H54 (cell line): Measurements from ENCODE around the gene PSAP.
"Not testable (repeated sequence)": the region's sequence is repeated elsewhere in the genome, so short reads cannot be mapped to it uniquely, and the experiment has no call there.

ENCODE experiments used
- DNase-seq: peaks from one replicate; pipeline ENCODE4 v3.0.0; 2011; ENCODE audit warnings: low spot score, mixed read lengths; ENCODE audit not compliant: insufficient read length
- FAIRE-seq: peaks from 3 replicates; lab custom pipeline; 2011; peaks lifted over from hg19 to GRCh38; lab: Jason Lieb, UNC
- POLR2A ChIP-seq: IDR thresholded peaks from 2 replicates; pipeline ENCODE4 v1.6.1; 2011; ENCODE audit warnings: low read depth, mild to moderate bottlenecking, low read length

Gene PSAP

DNA sequence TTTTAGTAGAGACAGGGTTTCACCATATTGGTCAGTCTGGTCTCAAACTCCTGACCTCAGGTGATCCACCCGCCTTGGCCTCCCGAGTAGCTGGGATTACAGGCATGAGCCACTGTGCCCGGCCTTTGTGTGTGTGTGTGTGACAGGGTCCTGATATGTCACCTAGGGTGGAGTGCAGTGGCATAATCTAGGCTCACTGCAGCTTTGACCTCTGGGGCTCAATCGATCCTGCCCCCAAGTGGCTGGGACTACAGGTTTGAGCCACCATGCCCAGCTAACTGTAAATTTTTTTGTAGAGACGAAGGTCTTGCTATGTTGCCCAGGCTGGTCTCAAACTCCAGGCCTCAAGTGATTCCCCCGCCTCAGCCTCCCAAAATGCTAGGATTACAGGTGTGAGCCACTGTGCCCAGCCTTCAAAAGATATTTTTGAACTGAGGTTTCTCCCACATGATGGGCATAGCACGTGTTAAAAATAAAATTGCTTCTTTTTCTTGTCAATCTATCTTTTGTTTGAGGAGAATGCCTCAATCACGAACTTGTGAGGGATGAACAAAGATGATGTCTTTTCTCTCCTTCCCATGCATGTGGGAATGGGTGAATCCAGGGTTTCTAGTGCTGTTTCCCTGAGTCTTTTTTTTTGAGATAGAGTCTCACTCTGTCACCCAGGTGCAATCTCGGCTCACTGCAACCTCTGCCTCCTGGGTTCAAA, 30.8 kb upstream of the PSAP start:
- FAIRE-seq = no peak
- no peak for TF ChIP-seq POLR2A
- no peak for DNase-seq

DNA sequence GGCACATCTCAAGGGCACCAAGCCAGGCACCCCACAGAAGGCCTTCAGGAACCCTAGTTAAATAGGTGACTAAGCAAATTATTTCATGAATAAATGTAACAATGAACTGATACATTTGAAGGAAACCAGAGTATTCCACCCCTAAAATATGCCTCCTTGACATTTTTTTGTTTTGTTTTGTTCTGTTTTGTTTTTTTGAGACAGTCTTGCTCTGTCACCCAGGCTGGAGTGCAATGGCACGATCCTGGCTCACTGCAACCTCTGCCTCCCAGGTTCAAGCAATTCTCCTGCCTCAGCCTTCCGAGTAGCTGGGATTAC, 30.2 kb upstream of the PSAP start:
- not testable (repeated sequence) for FAIRE-seq, DNase-seq

DNA sequence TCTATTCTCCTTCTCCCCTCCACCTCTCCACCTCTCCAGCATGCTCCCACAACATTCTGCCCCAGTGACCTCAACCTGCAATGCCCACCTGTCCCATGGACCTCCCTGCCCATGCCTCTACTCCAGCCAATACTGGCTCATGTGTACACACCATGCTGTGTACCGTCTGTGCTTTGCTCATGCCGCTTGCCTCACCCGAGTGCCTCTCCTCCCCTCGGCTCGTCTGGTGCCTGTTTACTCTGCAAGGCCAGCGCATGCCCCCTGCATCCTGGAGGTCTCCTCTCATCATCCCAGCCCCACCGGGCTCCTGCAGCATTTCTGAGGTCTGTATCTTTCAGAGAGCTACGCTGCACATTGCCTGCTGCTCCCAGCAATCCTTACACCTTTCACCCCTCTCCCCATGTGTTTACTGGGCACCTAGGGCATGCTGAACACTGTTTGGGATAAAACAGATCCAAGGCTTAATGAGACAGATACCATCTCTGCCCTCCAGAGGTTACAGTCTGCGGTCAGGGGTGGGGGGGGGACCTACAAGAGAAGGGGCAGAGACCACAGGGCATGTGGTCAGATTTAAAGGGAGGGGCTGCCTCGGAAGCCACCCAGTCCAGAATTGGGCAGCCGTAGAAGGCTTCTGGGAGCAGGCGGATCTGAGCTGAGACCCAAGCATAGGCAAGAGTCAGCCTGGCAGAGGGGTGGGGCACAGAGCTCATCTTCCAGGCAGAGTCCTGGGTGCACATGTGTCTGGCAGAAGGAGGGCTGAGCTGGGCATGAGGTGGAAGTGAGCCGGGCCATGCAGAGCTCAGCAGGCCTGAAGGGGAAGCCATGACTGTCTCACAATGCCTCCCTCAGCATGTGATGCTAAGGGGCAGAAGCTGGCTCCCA, 29.6 kb upstream of the PSAP start:
- DNase-seq = no peak
- TF ChIP-seq POLR2A = no peak
- no peak for FAIRE-seq

DNA sequence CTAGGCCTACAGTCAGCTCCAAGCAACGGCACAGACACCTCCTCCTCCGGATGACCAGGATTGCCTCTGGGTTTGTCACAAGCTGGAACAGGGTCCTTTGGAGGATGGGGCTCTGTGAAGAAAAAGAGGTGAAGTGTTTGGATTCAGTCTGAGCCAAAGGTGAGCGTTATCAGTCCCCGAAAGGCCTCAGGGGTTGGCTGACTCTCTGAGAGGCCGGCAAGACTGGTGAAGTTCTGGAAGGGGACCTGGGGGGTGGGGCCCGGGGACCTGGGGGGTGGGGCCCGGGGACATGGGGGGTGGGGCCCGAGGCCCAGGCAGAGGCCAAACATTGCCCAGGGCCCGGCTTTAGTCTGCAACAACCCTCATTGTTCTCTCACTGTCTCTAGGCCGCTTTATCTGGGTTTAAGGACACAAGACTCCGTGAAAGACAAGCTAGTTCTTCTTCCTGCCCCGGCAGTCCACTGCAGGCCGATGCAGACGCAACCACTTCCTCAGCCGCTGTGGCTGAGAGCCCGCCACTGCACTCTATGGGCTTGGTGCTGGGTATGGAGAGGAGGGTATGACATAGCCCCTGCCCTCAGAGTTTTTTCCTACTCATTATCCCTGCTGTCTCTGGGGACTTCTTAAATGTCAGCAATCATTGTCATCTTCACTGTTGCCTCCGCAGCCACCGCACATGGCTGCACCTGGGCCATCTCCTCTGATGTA, 27.4 kb upstream of the PSAP start:
- FAIRE-seq (no peak), DNase-seq (no peak)
- TF ChIP-seq POLR2A = no peak

DNA sequence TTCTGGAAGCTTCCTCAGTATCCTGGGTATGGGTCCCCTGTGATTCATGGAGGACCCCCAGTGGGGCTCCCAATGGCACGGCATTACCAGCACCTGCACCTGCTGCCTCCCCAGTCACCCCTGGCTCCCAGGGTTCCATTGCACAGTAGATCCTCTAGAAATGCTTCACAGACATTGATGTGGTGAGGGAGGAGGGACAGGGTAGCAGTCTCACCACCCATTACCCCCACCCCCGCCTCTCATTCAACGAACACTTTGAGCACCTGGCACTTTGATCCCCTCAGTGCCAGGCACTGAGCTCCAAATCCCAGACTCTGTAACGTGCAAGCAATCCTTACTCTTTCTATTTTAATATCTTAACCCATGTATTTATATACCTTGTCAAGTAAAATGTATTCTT, 26.8 kb upstream of the PSAP start:
- no peak for FAIRE-seq
- no peak for TF ChIP-seq POLR2A

DNA sequence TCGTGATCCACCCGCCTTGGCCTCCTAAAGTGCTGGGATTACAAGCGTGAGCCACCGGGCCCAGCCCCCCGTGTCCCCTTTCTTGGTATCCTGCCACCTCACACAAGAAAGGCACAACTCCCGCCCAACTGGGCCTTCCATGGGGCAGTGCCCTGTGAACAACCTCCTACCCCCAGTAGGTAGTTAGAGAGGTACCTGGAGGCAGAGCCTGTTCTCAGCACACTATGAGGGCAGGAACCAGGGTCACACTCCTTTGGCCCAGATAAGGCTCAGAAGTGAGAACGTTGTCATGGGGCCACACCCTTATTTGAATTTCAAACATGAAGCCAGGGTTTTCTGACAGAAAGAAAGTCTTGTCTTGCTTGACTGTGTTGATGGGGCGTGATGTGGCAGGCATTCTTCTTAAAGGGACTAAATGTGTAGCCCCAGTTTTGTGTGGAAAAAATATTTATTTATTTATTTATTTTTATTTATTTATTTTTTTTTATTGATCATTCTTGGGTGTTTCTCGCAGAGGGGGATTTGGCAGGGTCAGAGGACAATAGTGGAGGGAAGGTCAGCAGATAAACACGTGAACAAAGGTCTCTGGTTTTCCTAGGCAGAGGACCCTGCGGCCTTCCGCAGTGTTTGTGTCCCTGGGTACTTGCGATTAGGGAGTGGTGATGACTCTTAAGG, 23.8 kb upstream of the PSAP start:
- DNase-seq, FAIRE-seq: not testable (repeated sequence)

More for the DNA sequence above, 26.8 kb upstream of the PSAP start:
- no peak for DNase-seq

DNA sequence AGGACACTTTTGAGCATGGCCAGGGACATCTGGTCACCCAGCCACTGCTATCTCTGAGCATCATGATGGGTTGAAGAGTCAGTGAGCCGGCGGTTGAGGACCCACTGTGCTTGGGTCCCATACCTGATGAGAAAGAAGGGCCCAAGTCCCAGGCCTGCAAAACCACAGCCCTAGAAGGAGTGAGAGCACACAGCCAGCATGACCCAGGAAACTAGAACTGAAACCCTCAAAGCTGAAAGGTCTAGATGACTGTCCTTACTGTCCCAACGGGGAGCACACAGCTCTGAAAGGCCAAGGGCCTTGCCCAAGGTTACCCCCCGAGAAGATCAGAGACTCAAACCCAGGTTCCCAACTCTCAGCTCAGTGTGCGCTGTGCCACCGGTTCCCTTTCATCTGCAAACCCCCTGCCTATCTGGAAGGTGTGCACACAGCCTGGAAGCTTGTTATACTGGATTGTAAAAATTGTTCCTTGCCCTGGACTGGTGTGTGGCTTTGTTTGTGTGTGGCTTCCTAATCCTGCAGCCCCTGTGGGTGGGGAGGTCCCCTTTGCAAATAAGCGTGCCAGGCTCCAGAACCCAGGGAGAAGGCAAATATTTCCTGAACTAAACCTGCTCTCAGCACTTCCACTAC, 22.6 kb upstream of the PSAP start:
- no peak for DNase-seq
- TF ChIP-seq POLR2A = no peak
- no peak for FAIRE-seq

DNA sequence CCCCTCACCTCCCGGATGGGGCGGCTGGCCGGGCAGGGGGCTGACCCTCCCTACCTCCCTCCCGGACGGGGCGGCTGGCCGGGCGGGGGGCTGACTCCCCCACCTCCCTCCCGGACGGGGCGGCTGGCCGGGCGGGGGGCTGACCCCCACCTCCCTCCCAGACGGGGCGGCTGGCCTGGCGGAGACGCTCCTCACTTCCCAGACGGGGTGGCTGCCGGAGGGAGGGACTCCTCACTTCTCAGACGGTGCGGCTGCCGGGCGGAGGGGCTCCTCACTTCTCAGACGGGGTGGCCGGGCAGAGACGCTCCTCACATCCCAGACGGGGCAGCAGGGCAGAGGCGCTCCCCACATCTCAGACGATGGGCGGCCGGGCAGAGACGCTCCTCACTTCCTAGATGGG, 18.6 kb upstream of the PSAP start:
- not testable (repeated sequence) for FAIRE-seq, DNase-seq

DNA sequence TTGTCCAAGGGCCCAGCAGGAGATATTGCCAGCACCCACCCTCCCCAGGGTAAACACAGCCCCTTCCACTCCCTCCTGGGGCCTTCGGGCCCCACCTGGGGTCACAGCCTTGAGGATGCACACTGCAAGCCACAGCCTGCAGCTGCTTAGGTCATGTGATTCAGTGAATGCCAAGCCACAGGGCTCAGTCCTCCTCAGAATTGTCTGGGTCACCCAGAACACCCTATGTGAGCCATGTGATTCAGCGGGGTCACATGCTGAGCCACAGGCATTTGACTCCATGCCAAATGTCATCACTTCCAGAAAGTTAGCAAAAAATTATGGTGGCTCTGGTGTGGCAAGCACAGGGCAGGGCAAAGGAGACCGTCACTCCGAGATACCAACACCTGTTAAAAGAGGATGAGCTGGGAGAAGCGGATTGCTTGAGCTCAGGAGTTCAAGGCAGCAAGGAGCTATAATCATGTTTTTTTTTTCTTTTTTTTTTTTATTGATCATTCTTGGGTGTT, 17.2 kb upstream of the PSAP start:
- peak; percentile 76 for DNase-seq
- TF ChIP-seq POLR2A = no peak

DNA sequence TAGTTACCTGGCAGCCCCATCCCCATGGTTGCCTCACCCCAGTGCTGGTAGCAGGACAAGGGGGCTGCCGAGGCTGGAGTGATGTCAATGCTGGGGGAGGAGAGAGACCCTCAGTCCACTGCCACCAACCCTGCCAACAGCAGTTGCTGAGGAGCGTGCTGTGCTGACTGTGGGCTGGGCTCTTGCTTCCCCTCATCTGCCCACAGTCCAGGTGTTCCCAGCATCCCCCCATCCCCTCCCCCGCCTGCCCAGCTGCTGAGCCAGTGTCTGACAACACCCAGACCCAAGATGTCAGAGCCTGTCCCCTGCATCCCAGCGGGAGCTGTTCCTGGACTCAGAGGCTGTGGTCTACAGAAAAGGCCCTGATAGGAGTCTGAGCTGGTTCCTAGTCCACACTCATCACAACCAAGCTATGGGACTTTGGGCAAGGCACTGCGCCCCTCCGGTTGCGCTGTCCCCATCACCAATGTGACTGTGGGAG, 14.6 kb upstream of the PSAP start:
- TF ChIP-seq POLR2A = no peak
- FAIRE-seq (no peak), DNase-seq (no peak)

More for the DNA sequence above, 17.2 kb upstream of the PSAP start:
- FAIRE-seq = peak; percentile 88

DNA sequence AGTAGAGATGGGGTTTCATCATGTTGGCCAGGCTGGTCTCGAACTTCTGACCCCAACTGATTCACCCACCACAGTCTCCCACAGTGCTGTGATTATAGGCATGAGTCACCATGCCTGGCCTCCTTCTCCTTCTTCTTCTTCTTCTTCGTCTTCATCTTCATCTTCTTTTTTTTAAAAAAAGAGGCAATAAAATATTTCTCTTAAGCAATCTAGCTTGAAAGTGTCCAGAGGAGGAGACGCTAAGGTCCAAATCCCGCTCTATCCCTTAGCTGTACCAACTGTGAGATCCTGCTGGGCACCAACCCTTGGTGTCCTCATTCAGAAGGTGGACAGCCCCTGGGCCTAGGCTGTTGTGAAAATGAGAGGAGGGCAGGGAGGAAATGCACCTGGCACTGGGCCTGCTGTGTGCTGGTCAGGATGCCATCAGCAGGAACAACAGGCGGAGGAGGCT, 13.9 kb upstream of the PSAP start:
- FAIRE-seq (no peak), DNase-seq (peak; percentile 52)
- TF ChIP-seq POLR2A = no peak

DNA sequence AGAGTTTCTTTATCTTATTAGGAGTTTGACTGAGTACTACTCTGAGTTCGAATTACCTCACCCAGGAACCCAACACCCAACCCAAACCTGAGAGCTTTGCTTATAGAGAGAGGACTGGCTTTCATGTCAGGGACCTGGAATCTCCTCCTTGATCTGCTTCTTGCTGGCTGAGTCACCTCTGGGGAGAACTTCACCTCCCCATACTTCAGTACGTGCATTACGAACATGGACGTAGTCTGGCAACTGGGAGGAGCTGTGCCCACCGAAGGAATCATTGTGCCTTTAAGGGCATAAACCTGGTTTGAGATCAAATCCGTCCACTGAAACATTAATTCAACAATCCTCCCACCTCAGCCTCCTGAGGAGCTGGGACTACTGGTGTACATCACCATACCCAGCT, 12.2 kb upstream of the PSAP start:
- DNase-seq (no peak), FAIRE-seq (no peak)

More for the DNA sequence above, 12.2 kb upstream of the PSAP start:
- TF ChIP-seq POLR2A = no peak
